CD4-positive, alpha-beta T cell (primary cell): ENCODE measurements around the gene METTL6. TPM values are rescaled to one million over a fixed set of nuclear protein-coding genes. Genes with fewer than 3 reads are reported as not detected.

Experiments
- ATAC-seq: fragments of 200-7000 bp; cut with Tn5 transposase; one replicate; pipeline ENCODE4 v1.10.0; 2022; ENCODE audit warnings: mild to moderate bottlenecking; ENCODE audit not compliant: poor library complexity
- CTCF ChIA-PET: fragments of 350-600 bp; sonication (Branson Sonifier 250); formaldehyde crosslinking; loops from one replicate; lab custom pipeline; 2021; ENCODE audit warnings: antibody characterized with exemption, inconsistent platforms; lab: Charles Lee
- POLR2A ChIA-PET: fragments of 350-600 bp; sonication (Branson Sonifier 250); formaldehyde crosslinking; loops from one replicate; lab custom pipeline; 2021; ENCODE audit warnings: antibody characterized with exemption, inconsistent platforms; lab: Charles Lee
- DNase-seq, 14 experiments: peaks; one replicate each; pipeline ENCODE4 v3.0.0-alpha.2; 2013 to 2020; ENCODE audit warnings: mixed read lengths in 2 of 14
- H3K27ac ChIP-seq, 2 donors: one replicate each; pipeline versions ENCODE4 v1.5.1 to v1.7.0; 2013; ENCODE audit warnings: low read length in 2 of 2, low read depth in 1 of 2, mild to moderate bottlenecking in 1 of 2
- H3K27me3 ChIP-seq, 2 experiments: 1 replicate in 1 of 2; 2 replicates in 1 of 2; pipeline versions ENCODE4 v1.6.1 to v1.7.0; 2013; ENCODE audit warnings: low read length in 2 of 2, control low read depth in 1 of 2, mild to moderate bottlenecking in 1 of 2, moderate library complexity in 1 of 2; ENCODE audit not compliant: insufficient read depth in 2 of 2, control insufficient read depth in 1 of 2
- H3K36me3 ChIP-seq: one replicate; pipeline ENCODE4 v1.6.1; 2013; ENCODE audit warnings: low read length, control low read depth; ENCODE audit not compliant: insufficient read depth
- H3K4me1 ChIP-seq: one replicate; pipeline ENCODE4 v1.6.1; 2013; ENCODE audit warnings: low read length, control low read depth; ENCODE audit not compliant: insufficient read depth
- H3K4me3 ChIP-seq: one replicate; pipeline ENCODE4 v1.5.1; 2013; ENCODE audit warnings: mild to moderate bottlenecking, low read length, moderate library complexity
- H3K9me3 ChIP-seq, 2 experiments: 1 replicate in 1 of 2; 2 replicates in 1 of 2; pipeline versions ENCODE4 v1.6.1 to v1.7.0; 2013; ENCODE audit warnings: low read length in 2 of 2, mild to moderate bottlenecking in 2 of 2, control low read depth in 1 of 2, moderate library complexity in 1 of 2; ENCODE audit not compliant: control insufficient read depth in 1 of 2, insufficient read depth in 1 of 2
- H3K27ac Mint-ChIP-seq: one replicate; pipeline ENCODE4 v1.8.0; 2020; ENCODE audit warnings: mixed read lengths
- H3K27me3 Mint-ChIP-seq: one replicate; pipeline ENCODE4 v1.8.0; 2021; ENCODE audit warnings: mixed read lengths
- H3K36me3 Mint-ChIP-seq: one replicate; pipeline ENCODE4 v1.8.0; 2021; ENCODE audit warnings: low read depth, mixed read lengths
- H3K4me1 Mint-ChIP-seq: one replicate; pipeline ENCODE4 v1.8.0; 2021; ENCODE audit warnings: low read depth, mixed read lengths
- H3K4me3 Mint-ChIP-seq: one replicate; pipeline ENCODE4 v1.8.0; 2020; ENCODE audit warnings: mild to moderate bottlenecking, mixed read lengths
- H3K9me3 Mint-ChIP-seq: one replicate; pipeline ENCODE4 v1.8.0; 2020; ENCODE audit warnings: mixed read lengths
- intact Hi-C, 2 experiments: fragments of 100-400 bp; cut with DNase I in 1 of 2; cut with micrococcal nuclease in 1 of 2; formaldehyde crosslinking; loops; one replicate each; pipeline versions ENCODE4 v1.15.1 to v1.9.0; 2023 to 2025; cut with DNase I, micrococcal nuclease
- total RNA-seq, 174 experiments: library from RNA in 2 of 174; stranded (reverse) in 2 of 174; gene quantifications; one replicate each; pipeline ENCODE4 v1.2.3 and lab custom pipeline; 2021 to 2026
- TF ChIP-seq, protein P1 (sequence below): fragments of 200-600 bp; IDR thresholded peaks from one replicate; pipeline ENCODE4 v1.8.0; 2022; ENCODE audit warnings: antibody characterized with exemption, mild to moderate bottlenecking

The METTL6 gene
- total RNA-seq, 2 experiments from 2014 or later = 4.7 to 5.7 TPM

DNA sequence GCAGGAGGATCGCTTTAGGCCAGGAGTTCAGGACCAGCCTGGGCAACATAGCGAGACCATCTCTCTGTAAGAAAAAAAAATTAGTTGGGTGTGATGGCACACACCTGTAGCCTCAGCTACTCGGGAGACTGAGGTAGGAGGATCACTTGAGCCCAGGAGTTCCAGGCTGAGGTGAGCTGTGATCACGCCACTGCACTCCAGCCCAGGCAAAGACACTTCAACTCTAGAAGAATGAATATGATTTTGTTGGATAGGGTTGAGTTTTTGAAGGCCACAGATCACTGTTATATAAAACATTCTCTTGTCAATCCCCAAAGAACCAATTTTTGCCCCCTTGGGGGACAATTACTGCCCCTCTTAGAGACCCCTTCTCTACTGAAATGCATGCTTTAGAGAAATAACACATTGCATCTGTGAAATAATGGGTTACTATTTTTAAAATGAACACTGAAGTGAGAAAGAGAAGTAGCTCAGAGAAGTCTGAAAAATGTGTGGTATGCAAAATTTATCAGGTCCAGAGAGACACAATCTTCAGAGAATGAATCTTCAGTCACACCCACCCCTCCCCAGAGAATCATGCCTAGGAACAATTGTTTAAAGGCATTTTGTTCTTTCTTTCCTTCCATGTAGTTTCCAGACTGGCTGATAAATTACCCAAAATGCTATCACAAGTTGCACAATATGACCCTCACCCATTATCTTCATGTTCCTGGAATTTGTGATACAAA lies 42.7 kb downstream of the METTL6 start:
- no peak for DNase-seq
- Mint-ChIP-seq H3K27me3 (no peaks in the 10 kb centered on the region), H3K4me1 (no peaks in the 10 kb centered on the region), H3K9me3 (no peaks in the 10 kb centered on the region), H3K36me3 (no peaks in the 10 kb centered on the region), H3K4me3 (no peak overlapping the region), H3K27ac (no peak overlapping the region)
- ATAC-seq = no peak
- Histone ChIP-seq H3K36me3 (no peaks in the 10 kb centered on the region), H3K4me1 (no peaks in the 10 kb centered on the region), H3K27ac (no peak overlapping the region), H3K9me3 (peaks cover 0 to 8% of the 10 kb centered on the region in 2 experiments), H3K27me3 (no peaks in the 10 kb centered on the region), H3K4me3 (no peak overlapping the region)
- ChIA-PET POLR2A (no interaction called here), CTCF (interaction anchor here (0.9 to 2.0 kb wide), 2 partner anchors 117 to 272 kb away, joined by 3 to 7 read pairs; no protein-coding TSS in a partner anchor)
- TF ChIP-seq, protein P1, sequence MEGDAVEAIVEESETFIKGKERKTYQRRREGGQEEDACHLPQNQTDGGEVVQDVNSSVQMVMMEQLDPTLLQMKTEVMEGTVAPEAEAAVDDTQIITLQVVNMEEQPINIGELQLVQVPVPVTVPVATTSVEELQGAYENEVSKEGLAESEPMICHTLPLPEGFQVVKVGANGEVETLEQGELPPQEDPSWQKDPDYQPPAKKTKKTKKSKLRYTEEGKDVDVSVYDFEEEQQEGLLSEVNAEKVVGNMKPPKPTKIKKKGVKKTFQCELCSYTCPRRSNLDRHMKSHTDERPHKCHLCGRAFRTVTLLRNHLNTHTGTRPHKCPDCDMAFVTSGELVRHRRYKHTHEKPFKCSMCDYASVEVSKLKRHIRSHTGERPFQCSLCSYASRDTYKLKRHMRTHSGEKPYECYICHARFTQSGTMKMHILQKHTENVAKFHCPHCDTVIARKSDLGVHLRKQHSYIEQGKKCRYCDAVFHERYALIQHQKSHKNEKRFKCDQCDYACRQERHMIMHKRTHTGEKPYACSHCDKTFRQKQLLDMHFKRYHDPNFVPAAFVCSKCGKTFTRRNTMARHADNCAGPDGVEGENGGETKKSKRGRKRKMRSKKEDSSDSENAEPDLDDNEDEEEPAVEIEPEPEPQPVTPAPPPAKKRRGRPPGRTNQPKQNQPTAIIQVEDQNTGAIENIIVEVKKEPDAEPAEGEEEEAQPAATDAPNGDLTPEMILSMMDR = no peak
- intact Hi-C loops = no loop called here

DNA sequence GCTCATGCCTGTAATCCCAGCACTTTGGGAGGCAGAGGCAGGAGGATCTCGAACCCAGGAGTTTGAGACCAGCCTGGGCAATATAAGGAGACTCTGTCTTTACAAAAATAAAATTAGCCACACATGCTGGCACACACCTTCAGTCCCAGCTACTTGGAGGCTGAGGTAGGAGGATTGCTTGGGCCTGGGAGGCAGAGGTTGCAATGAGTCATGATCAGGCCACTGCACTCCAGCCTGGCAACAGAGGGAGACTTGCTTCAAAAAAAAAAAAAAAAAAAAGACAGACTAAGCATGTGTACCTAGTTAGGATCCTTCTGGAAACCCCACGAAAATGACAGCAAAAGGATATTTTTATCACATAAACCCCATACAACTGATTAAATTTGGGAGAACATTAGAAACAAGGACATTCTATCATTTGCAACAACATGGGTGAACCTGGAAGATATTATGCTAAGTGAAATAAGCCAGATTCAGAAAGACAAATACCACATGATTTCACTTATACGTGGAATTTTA lies 44.9 kb downstream of the METTL6 start:
- no peaks in the 10 kb centered on the region for H3K36me3 Mint-ChIP-seq
- DNase-seq (no peak), ATAC-seq (no peak)
- ChIA-PET POLR2A (no interaction called here), CTCF (no interaction called here)
- H3K27me3 ChIP-seq = no peaks in the 10 kb centered on the region
- peaks cover 10% of the 10 kb centered on the region for H3K4me1 Mint-ChIP-seq
- no peaks in the 10 kb centered on the region for H3K27me3 Mint-ChIP-seq
- H3K4me3 ChIP-seq = no peak overlapping the region
- no peak overlapping the region for H3K27ac ChIP-seq
- peaks cover 7% of the 10 kb centered on the region for H3K4me1 ChIP-seq
- intact Hi-C loops = no loop called here
- no peak overlapping the region for H3K27ac Mint-ChIP-seq
- H3K4me3 Mint-ChIP-seq = no peak overlapping the region
- no peaks in the 10 kb centered on the region for H3K9me3 Mint-ChIP-seq
- TF ChIP-seq, protein P1 = no peak
- peaks cover 0 to 8% of the 10 kb centered on the region in 2 experiments for H3K9me3 ChIP-seq
- H3K36me3 ChIP-seq = no peaks in the 10 kb centered on the region

DNA sequence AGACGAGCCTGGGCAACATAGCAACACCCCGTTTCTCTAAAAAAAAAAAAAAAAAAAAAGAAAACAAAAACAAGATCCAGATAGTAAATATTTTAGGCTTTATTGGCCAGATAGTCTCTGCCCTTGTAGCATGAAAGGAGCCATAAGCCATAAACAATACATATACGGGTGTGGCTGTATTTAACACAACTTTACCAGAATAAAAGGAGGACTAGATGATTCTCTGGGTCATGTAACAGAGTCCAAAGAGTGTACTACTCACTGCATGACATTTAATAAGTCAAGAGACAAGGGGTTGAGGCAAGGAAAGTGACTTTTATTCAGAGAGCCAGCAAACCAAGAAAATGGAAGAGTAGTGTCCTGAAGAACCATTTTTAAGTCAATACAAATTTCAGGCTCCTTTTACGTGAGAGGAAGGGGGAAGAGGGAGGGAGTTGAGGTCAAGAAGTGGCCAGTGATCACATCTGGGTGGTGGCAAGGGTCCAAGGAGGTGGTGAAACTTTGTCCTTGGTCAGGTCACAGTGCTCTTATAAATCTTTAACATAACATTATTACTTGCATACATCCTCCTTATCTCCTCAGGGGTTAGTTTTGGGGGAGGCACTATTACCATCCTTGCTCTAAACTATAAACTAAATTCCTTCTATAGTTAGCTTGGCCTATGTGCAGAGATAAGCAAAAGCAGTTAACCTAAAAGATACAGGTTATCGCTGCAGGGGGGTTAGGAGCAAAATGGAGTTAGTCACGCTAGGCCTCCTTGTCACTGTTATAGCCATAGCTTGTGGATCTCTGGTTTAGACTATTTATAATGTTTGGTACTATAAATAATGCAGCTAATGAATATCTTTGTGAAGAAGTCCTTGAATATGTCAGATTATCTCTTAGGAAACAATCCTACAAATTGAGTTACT lies 46.1 kb downstream of the METTL6 start:
- ChIA-PET CTCF (interaction anchor here (0.7 to 2.2 kb wide), 4 partner anchors 20 to 113 kb away, joined by 3 to 6 read pairs (median 4); no protein-coding TSS in a partner anchor), POLR2A (no interaction called here)
- no peaks in the 10 kb centered on the region for H3K9me3 Mint-ChIP-seq

More for the DNA sequence above, 46.1 kb downstream of the METTL6 start:
- Histone ChIP-seq H3K36me3 (no peaks in the 10 kb centered on the region), H3K27me3 (no peaks in the 10 kb centered on the region), H3K4me3 (no peak overlapping the region), H3K4me1 (peaks cover 8% of the 10 kb centered on the region), H3K27ac (no peak overlapping the region), H3K9me3 (peaks cover 0 to 6% of the 10 kb centered on the region in 2 experiments)
- Mint-ChIP-seq H3K4me3 (no peak overlapping the region), H3K27ac (no peak overlapping the region), H3K4me1 (peaks cover 10% of the 10 kb centered on the region), H3K27me3 (no peaks in the 10 kb centered on the region), H3K36me3 (no peaks in the 10 kb centered on the region)
- TF ChIP-seq, protein P1 = no peak
- intact Hi-C loops = no loop called here
- no peak for DNase-seq
- ATAC-seq = no peak
